C4-2B (cell line): ENCODE measurements around the gene TNK2.

Experiments used
- H3K27ac ChIP-seq: fragments of 450-650 bp; 2 replicates; pipeline ENCODE4 v1.5.1; 2017
- CTCF ChIP-seq: fragments of 450-650 bp; conservative IDR thresholded peaks from 2 replicates; pipeline ENCODE4 v1.5.1; 2017; ENCODE audit warnings: mild to moderate bottlenecking
- ZFX ChIP-seq: fragments of 450-650 bp; IDR thresholded peaks from 2 replicates; pipeline ENCODE4 v1.6.1; 2017

The TNK2 gene

GRCh38 chr3:195877767-195878423, 30.5 kb downstream of the TNK2 start:
- H3K27ac ChIP-seq: no peak overlapping the region

GRCh38 chr3:195877136-195877715, 31.1 kb downstream of the TNK2 start:
- H3K27ac ChIP-seq: no peak overlapping the region
- TF ChIP-seq ZFX (no peak), CTCF (no peak)

More at GRCh38 chr3:195877767-195878423, 30.5 kb downstream of the TNK2 start:
- TF ChIP-seq CTCF (no peak), ZFX (no peak)

GRCh38 chr3:195876297-195877064, 31.9 kb downstream of the TNK2 start:
- no peak overlapping the region for H3K27ac ChIP-seq
- TF ChIP-seq CTCF: no peak
- TF ChIP-seq ZFX: no peak

- TF ChIP-seq CTCF (no peak), ZFX (no peak)
- H3K27ac ChIP-seq: no peak overlapping the region
Observed at GRCh38 chr3:195875482-195876236, 32.7 kb downstream of the TNK2 start.

- H3K27ac ChIP-seq: no peak overlapping the region
Observed at GRCh38 chr3:195873971-195874370, 34.4 kb downstream of the TNK2 start.

GRCh38 chr3:195873281-195873887, 35.0 kb downstream of the TNK2 start:
- no peak for TF ChIP-seq ZFX
- no peak for TF ChIP-seq CTCF
- no peak overlapping the region for H3K27ac ChIP-seq

More at GRCh38 chr3:195873971-195874370, 34.4 kb downstream of the TNK2 start:
- TF ChIP-seq ZFX: no peak
- no peak for TF ChIP-seq CTCF
